ENCODE measurements around the gene KIAA0513. TPM values are rescaled to one million over a fixed set of nuclear protein-coding genes. Genes with fewer than 3 reads are reported as not detected.

The KIAA0513 gene
- total and polyA plus RNA-seq, 2 of the 13 experiments (the other 11 are each of a cell fraction or from before 2014, with no cell fraction given): 1.8 TPM

DNA sequence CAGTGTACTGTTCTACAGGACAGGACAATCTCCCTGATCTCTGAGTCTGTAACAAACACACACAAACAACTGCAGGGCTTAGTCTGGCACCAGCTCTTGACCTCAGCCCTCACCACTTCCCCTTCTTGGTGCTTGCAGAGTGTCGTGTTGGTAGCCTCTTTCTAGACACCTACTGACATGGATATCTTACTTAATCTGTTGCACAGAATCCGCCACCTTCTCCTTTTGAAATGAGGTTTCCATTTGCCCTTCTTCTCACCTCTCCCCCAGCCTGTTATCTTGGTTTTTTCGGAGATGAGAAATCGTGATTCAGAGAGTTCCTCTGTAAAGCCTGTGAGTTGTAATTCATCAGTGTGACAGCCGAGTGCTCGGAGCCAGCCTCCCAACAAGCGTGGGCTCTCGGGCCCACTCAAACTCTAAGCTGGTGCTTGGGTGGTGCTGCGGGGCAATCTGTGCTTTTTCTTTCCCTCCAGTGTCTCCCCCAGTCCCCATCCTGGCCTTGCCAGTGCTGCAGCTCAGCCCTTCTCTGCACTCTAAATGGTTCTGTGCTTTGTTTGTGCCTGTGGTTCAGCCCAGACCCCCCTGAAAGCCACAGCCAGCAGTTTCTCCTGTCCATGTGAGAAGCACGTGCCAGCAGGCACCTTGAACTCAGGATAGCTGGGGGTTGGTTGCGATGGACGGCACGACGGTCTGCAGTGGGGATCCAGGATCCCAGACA, 28.1 kb downstream of the KIAA0513 start (continued):
- TF ChIP-seq, protein P1, sequence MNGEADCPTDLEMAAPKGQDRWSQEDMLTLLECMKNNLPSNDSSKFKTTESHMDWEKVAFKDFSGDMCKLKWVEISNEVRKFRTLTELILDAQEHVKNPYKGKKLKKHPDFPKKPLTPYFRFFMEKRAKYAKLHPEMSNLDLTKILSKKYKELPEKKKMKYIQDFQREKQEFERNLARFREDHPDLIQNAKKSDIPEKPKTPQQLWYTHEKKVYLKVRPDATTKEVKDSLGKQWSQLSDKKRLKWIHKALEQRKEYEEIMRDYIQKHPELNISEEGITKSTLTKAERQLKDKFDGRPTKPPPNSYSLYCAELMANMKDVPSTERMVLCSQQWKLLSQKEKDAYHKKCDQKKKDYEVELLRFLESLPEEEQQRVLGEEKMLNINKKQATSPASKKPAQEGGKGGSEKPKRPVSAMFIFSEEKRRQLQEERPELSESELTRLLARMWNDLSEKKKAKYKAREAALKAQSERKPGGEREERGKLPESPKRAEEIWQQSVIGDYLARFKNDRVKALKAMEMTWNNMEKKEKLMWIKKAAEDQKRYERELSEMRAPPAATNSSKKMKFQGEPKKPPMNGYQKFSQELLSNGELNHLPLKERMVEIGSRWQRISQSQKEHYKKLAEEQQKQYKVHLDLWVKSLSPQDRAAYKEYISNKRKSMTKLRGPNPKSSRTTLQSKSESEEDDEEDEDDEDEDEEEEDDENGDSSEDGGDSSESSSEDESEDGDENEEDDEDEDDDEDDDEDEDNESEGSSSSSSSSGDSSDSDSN (CRISPR knock-in tag; IDR thresholded peaks at IDR 0.05): peak; percentile 60; the same call in 1 of the 2 replicates
- no peak; the same call in 1 of the 2 replicates for TF ChIP-seq ZNF569 (CRISPR knock-in tag; IDR thresholded peaks at IDR 0.05; ENCODE audit: borderline replicate concordance)
- TF ChIP-seq ZFP36L2 (CRISPR knock-in tag; IDR thresholded peaks at IDR 0.05): no peak
- no peak for TF ChIP-seq ZNF468 (CRISPR knock-in tag; IDR thresholded peaks at IDR 0.05)
- TF ChIP-seq TCF12 (IDR thresholded peaks at IDR 0.05): no peak
- no peak for TF ChIP-seq TCF12 (CRISPR knock-in tag; IDR thresholded peaks at IDR 0.05)
- TF ChIP-seq ZNF761 (CRISPR knock-in tag; conservative IDR thresholded peaks at IDR 0.05): 0 out of 2 replicates have a peak, but pooled peaks have one; percentile 46
- no peak for TF ChIP-seq HNRNPL (IDR thresholded peaks at IDR 0.05; ENCODE audit: low read depth, low read length)
- TF ChIP-seq ATM (IDR thresholded peaks at IDR 0.05; ENCODE audit: borderline replicate concordance): no peak
- no peak for TF ChIP-seq POLR2A (IDR thresholded peaks at IDR 0.05; ENCODE audit: insufficient read depth in 1 of 2, low read depth in 2 of 2, low read length in 2 of 2)
- TF ChIP-seq SATB2 (CRISPR knock-in tag; IDR thresholded peaks at IDR 0.05): peak; percentile 37; the same call in 1 of the 2 replicates
- no peak for TF ChIP-seq MLLT10 (CRISPR knock-in tag; IDR thresholded peaks at IDR 0.05)
- peak; percentile 73; the same call in 1 of the 2 replicates for TF ChIP-seq SRY (CRISPR knock-in tag; IDR thresholded peaks at IDR 0.05)
- TF ChIP-seq ZNF558 (CRISPR knock-in tag; IDR thresholded peaks at IDR 0.05; ENCODE audit: borderline replicate concordance): no peak
- TF ChIP-seq ZFP36L1 (CRISPR knock-in tag; IDR thresholded peaks at IDR 0.05): no peak; the same call in 1 of the 2 replicates
- TF ChIP-seq HNF4G (IDR thresholded peaks at IDR 0.05; ENCODE audit: borderline replicate concordance, low read depth, low read length): no peak
- TF ChIP-seq HNF4G (CRISPR knock-in tag; IDR thresholded peaks at IDR 0.05; ENCODE audit: borderline replicate concordance, low read depth): 0 out of 2 replicates have a peak, but pooled peaks have one; percentile 41
- no peak for TF ChIP-seq RBM22 (optimal IDR thresholded peaks at IDR 0.05; ENCODE audit: low read length)
- TF ChIP-seq, protein P2, sequence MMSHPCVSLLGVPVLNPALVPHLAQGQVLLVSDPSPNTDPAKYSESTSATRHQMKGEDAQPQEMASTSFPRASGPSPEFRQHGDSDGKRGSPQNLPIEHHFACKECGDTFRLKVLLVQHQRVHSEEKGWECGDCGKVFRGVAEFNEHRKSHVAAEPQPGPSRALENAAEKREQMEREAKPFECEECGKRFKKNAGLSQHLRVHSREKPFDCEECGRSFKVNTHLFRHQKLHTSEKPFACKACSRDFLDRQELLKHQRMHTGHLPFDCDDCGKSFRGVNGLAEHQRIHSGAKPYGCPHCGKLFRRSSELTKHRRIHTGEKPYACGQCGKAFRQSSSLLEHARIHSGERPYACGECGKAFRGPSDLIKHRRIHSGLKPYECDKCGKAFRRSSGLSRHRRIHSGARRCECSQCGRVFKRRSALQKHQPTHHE (CRISPR knock-in tag; IDR thresholded peaks at IDR 0.05; ENCODE audit: borderline replicate concordance): no peak
- TF ChIP-seq, protein P3, sequence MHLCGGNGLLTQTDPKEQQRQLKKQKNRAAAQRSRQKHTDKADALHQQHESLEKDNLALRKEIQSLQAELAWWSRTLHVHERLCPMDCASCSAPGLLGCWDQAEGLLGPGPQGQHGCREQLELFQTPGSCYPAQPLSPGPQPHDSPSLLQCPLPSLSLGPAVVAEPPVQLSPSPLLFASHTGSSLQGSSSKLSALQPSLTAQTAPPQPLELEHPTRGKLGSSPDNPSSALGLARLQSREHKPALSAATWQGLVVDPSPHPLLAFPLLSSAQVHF (CRISPR knock-in tag; IDR thresholded peaks at IDR 0.05): no peak
- TF ChIP-seq ZBTB1 (CRISPR knock-in tag; IDR thresholded peaks at IDR 0.05; ENCODE audit: borderline replicate concordance): no peak
- TF ChIP-seq ZNF672 (CRISPR knock-in tag; IDR thresholded peaks at IDR 0.05): no peak
- TF ChIP-seq ZFAT (CRISPR knock-in tag; conservative IDR thresholded peaks at IDR 0.05): no peak
- TF ChIP-seq ZNF510 (CRISPR knock-in tag; IDR thresholded peaks at IDR 0.05; ENCODE audit: low read depth): no peak
- 0 out of 2 replicates have a peak, but pooled peaks have one; percentile 25 for TF ChIP-seq ZNF747 (CRISPR knock-in tag; IDR thresholded peaks at IDR 0.05; ENCODE audit: borderline replicate concordance)
- 0 out of 2 replicates have a peak, but pooled peaks have one; percentile 42 for TF ChIP-seq ZNF354B (CRISPR knock-in tag; IDR thresholded peaks at IDR 0.05)
- no peak for TF ChIP-seq RFXANK (CRISPR knock-in tag; IDR thresholded peaks at IDR 0.05)
- TF ChIP-seq ZNF180 (CRISPR knock-in tag; IDR thresholded peaks at IDR 0.05; ENCODE audit: borderline replicate concordance, low read depth): no peak
- TF ChIP-seq TEAD3 (CRISPR knock-in tag; optimal IDR thresholded peaks at IDR 0.05; ENCODE audit: borderline replicate concordance): no peak

Measured in HepG2 (cell line).